HCT116 (cell line): ENCODE measurements around the gene ARHGEF11. TPM values are rescaled to one million over a fixed set of nuclear protein-coding genes. Genes with fewer than 3 reads are reported as not detected.

ENCODE experiments used
- ATAC-seq: fragments of 200-7000 bp; cut with Tn5 transposase; 2 replicates; pipeline ENCODE4 v1.9.1; 2020; ENCODE audit warnings: mild to moderate bottlenecking, moderate library complexity
- BruUV-seq: library from RNA; stranded (reverse); fragments of 400-500 nt; replicated peaks from 2 replicates; lab custom pipeline; 2021; lab: Mats Ljungman, UMichigan
- CTCF ChIA-PET: fragments of 300-600 bp; sonication (Branson Sonifier 250); formaldehyde crosslinking; loops from one replicate; lab custom pipeline; 2021; ENCODE audit warnings: antibody characterized with exemption; lab: Charles Lee
- POLR2A ChIA-PET: fragments of 300-600, 350-600 bp; sonication (Branson Sonifier 250); formaldehyde crosslinking; loops from one replicate; lab custom pipeline; 2021; ENCODE audit warnings: antibody characterized with exemption; lab: Charles Lee
- RAD21 ChIA-PET, 2 experiments: fragments of 300-600 bp; sonication (Branson Sonifier 250); formaldehyde crosslinking; loops; one replicate each; lab custom pipeline; 2023; ENCODE audit warnings: low total read pairs in 2 of 2; ENCODE audit not compliant: uncharacterized antibody in 2 of 2, unreplicated experiment in 2 of 2, low non-redundant PET in 1 of 2; lab: Charles Lee
- DNase-seq: peaks from one replicate; pipeline ENCODE4 v3.0.0-alpha.2; 2010; ENCODE audit warnings: low read depth, low spot score
- H2AFZ ChIP-seq: fragments of 200-600 bp; shearing (Covaris generic), sonication (generic); 2 replicates; pipeline ENCODE4 v1.6.1; 2017; ENCODE audit warnings: low read depth, mixed run types, mixed read lengths, antibody characterized with exemption, low read length; ENCODE audit not compliant: poor library complexity, severe bottlenecking
- H3K27ac ChIP-seq: 2 replicates; pipeline ENCODE4 v1.5.1; 2012; ENCODE audit warnings: low read depth, low read length
- H3K27me3 ChIP-seq: fragments of 200-600 bp; sonication (generic); 2 replicates; pipeline ENCODE4 v1.6.1; 2016; ENCODE audit warnings: mixed run types, low read length, mixed read lengths; ENCODE audit not compliant: insufficient read depth
- H3K36me3 ChIP-seq, 2 experiments: fragments of 200-500 bp in 1 of 2; fragments of 200-600 bp in 1 of 2; sonication (Bioruptor generic) in 1 of 2; sonication (generic) in 1 of 2; 2 replicates each; pipeline versions ENCODE4 v1.5.1 to v1.6.1; 2014 to 2016; ENCODE audit warnings: low read length in 2 of 2, inconsistent platforms in 1 of 2, mixed read lengths in 1 of 2, mixed run types in 1 of 2; ENCODE audit not compliant: insufficient read depth in 2 of 2, control insufficient read depth in 1 of 2
- H3K4me1 ChIP-seq, 2 experiments: fragments of 200-600 bp in 1 of 2; sonication (generic) in 1 of 2; 2 replicates each; pipeline versions ENCODE4 v1.5.1 to v1.6.1; 2012 to 2017; ENCODE audit warnings: low read length in 2 of 2, inconsistent platforms in 1 of 2, mild to moderate bottlenecking in 1 of 2, mixed read lengths in 1 of 2, mixed run types in 1 of 2, moderate library complexity in 1 of 2; ENCODE audit not compliant: insufficient read depth in 2 of 2, control insufficient read depth in 1 of 2
- H3K4me2 ChIP-seq: fragments of 200-600 bp; sonication (generic); 2 replicates; pipeline ENCODE4 v1.6.1; 2017; ENCODE audit warnings: mixed run types, low read length, mixed read lengths
- H3K4me3 ChIP-seq, 2 experiments: fragments of 200-600 bp in 1 of 2; sonication (generic) in 1 of 2; replicated peaks in 1 of 2; 2 replicates each; pipeline ENCODE4 v1.5.1; 2011 to 2016; ENCODE audit warnings: low read length in 2 of 2, control low read depth in 1 of 2, low read depth in 1 of 2, mild to moderate bottlenecking in 1 of 2, mixed read lengths in 1 of 2, mixed run types in 1 of 2
- H3K79me2 ChIP-seq: fragments of 200-600 bp; sonication (generic); 2 replicates; pipeline ENCODE4 v1.6.1; 2017; ENCODE audit warnings: mild to moderate bottlenecking, mixed run types, low read length, moderate library complexity, mixed read lengths; ENCODE audit not compliant: insufficient read depth
- H3K9ac ChIP-seq: fragments of 200-600 bp; sonication (generic); 2 replicates; pipeline ENCODE4 v1.6.1; 2016; ENCODE audit warnings: low read length, mixed read lengths
- H3K9me2 ChIP-seq: fragments of 200-600 bp; sonication (generic), shearing (Covaris generic); 2 replicates; pipeline ENCODE4 v1.6.1; 2017; ENCODE audit warnings: mixed run types, mild to moderate bottlenecking, moderate library complexity; ENCODE audit not compliant: insufficient read depth
- H3K9me3 ChIP-seq, 2 experiments: fragments of 200-500 bp in 1 of 2; fragments of 200-600 bp in 1 of 2; sonication (Bioruptor generic) in 1 of 2; sonication (generic) in 1 of 2; 2 replicates each; pipeline ENCODE4 v1.6.1; 2014 to 2017; ENCODE audit warnings: low read length in 2 of 2, mixed read lengths in 2 of 2, inconsistent platforms in 1 of 2, low read depth in 1 of 2, mild to moderate bottlenecking in 1 of 2, mixed run types in 1 of 2, moderate library complexity in 1 of 2; ENCODE audit not compliant: control insufficient read depth in 1 of 2, insufficient read depth in 1 of 2
- H4K20me1 ChIP-seq: fragments of 200-600 bp; sonication (generic), shearing (Covaris generic); 2 replicates; pipeline ENCODE4 v1.6.1; 2017; ENCODE audit warnings: mixed run types, mild to moderate bottlenecking, moderate library complexity; ENCODE audit not compliant: insufficient read depth
- ATF3 ChIP-seq: IDR thresholded peaks from 2 replicates; pipeline ENCODE4 v1.6.1; 2012
- CEBPB ChIP-seq: IDR thresholded peaks from 2 replicates; pipeline ENCODE4 v1.6.1; 2012; ENCODE audit warnings: low read depth
- CTCF ChIP-seq, 3 experiments: fragments of 200-600 bp in 1 of 3; sonication (generic) in 1 of 3; IDR thresholded peaks in 2 of 3; conservative IDR thresholded peaks in 1 of 3; 2 replicates each; pipeline ENCODE4 v1.5.1; 2012 to 2017; ENCODE audit warnings: low read depth in 2 of 3, low read length in 2 of 3, antibody characterized with exemption in 1 of 3, borderline replicate concordance in 1 of 3, control low read depth in 1 of 3, mild to moderate bottlenecking in 1 of 3, mixed read lengths in 1 of 3, mixed run types in 1 of 3, moderate library complexity in 1 of 3; ENCODE audit not compliant: insufficient read depth in 1 of 3
- EGR1 ChIP-seq: IDR thresholded peaks from 2 replicates; pipeline ENCODE4 v1.6.1; 2012; ENCODE audit warnings: low read depth
- EZH2 ChIP-seq: fragments of 200-600 bp; sonication (generic); IDR thresholded peaks from 2 replicates; pipeline ENCODE4 v1.6.1; 2017; ENCODE audit warnings: antibody characterized with exemption, mixed run types
- EZH2phosphoT487 ChIP-seq: fragments of 200-600 bp; IDR thresholded peaks from 2 replicates; pipeline ENCODE4 v1.6.1; 2018; ENCODE audit warnings: antibody characterized with exemption, borderline replicate concordance
- FOSL1 ChIP-seq: IDR thresholded peaks from 2 replicates; pipeline ENCODE4 v1.6.1; 2012; ENCODE audit warnings: low read depth
- JUND ChIP-seq: IDR thresholded peaks from 2 replicates; pipeline ENCODE4 v1.6.1; 2012
- MAX ChIP-seq: IDR thresholded peaks from 2 replicates; pipeline ENCODE4 v1.6.1; 2012
- POLR2A ChIP-seq: IDR thresholded peaks from 2 replicates; pipeline ENCODE4 v1.7.0; 2011; ENCODE audit warnings: borderline replicate concordance; ENCODE audit not compliant: insufficient read depth, insufficient read length; ENCODE audit errors: extremely low read depth
- REST ChIP-seq: IDR thresholded peaks from 2 replicates; pipeline ENCODE4 v1.6.1; 2012; ENCODE audit warnings: low read depth
- SIN3A ChIP-seq: IDR thresholded peaks from 2 replicates; pipeline ENCODE4 v1.6.1; 2012; ENCODE audit warnings: low read depth
- SP1 ChIP-seq: IDR thresholded peaks from 2 replicates; pipeline ENCODE4 v1.6.1; 2012; ENCODE audit warnings: low read depth
- SRF ChIP-seq: IDR thresholded peaks from 2 replicates; pipeline ENCODE4 v1.6.1; 2012; ENCODE audit warnings: low read depth
- TCF7L2 ChIP-seq: IDR thresholded peaks from 2 replicates; pipeline ENCODE4 v1.7.0; 2011; ENCODE audit warnings: borderline replicate concordance, inconsistent platforms; ENCODE audit not compliant: insufficient read depth, insufficient read length; ENCODE audit errors: extremely low read depth
- YY1 ChIP-seq: IDR thresholded peaks from 2 replicates; pipeline ENCODE4 v1.6.1; 2011; ENCODE audit warnings: low read length, low read depth, moderate library complexity, mild to moderate bottlenecking; ENCODE audit not compliant: insufficient replicate concordance; ENCODE audit errors: extremely low read depth
- ZBTB33 ChIP-seq: IDR thresholded peaks from 2 replicates; pipeline ENCODE4 v1.6.1; 2011; ENCODE audit warnings: mild to moderate bottlenecking, low read length, moderate library complexity; ENCODE audit not compliant: insufficient replicate concordance; ENCODE audit errors: extremely low read depth
- ZFX ChIP-seq: fragments of 450-650 bp; IDR thresholded peaks from 2 replicates; pipeline ENCODE4 v1.6.1; 2017
- ZNF274 ChIP-seq: fragments of 200-500 bp; sonication (Bioruptor generic); IDR thresholded peaks from 2 replicates; pipeline ENCODE4 v1.6.1; 2014; ENCODE audit warnings: mild to moderate bottlenecking, low read depth, low read length, inconsistent platforms
- intact Hi-C: fragments of 100-400 bp; cut with micrococcal nuclease; formaldehyde crosslinking; loops from 2 replicates; pipeline ENCODE4 v1.10.0; 2022
- total RNA-seq: library from RNA; stranded (reverse); gene quantifications from one replicate; pipeline ENCODE4 v1.2.1, GENCODE V29; 2021; ENCODE audit not compliant: unreplicated experiment

ARHGEF11 gene
- total RNA-seq, 1 experiment from 2014 or later: 28.9 TPM

GRCh38 chr1:157085421-157085820 is 39.9 kb upstream of the ARHGEF11 start (continued):
- TF ChIP-seq REST: no peak
- TF ChIP-seq ZNF274: no peak

- RAD21 ChIA-PET: no interaction called here
- Histone ChIP-seq H3K9me3 (no peaks in the 10 kb centered on the region), H3K9me2 (no peaks in the 10 kb centered on the region), H3K4me3 (no peak overlapping the region), H3K79me2 (no peaks in the 10 kb centered on the region), H3K36me3 (no peaks in the 10 kb centered on the region), H2AFZ (no peak overlapping the region), H3K27me3 (no peaks in the 10 kb centered on the region), H4K20me1 (no peaks in the 10 kb centered on the region), H3K4me2 (no peak overlapping the region), H3K4me1 (no peaks in the 10 kb centered on the region), H3K9ac (no peak overlapping the region), H3K27ac (no peak overlapping the region)
- ATAC-seq (no peak), DNase-seq (no peak)
- POLR2A ChIA-PET: no interaction called here
- intact Hi-C loops: loop anchor here (10.0 kb wide), 1 partner anchor 400 kb away; no protein-coding TSS in a partner anchor
- CTCF ChIA-PET: interaction anchor here (2.3 kb wide), 1 partner anchor 10 kb away, joined by 9 read pairs; no protein-coding TSS in a partner anchor
- BruUV-seq: no TSS peak
- TF ChIP-seq CTCF (IDR thresholded peaks at IDR 0.05 in 2 of 3, conservative IDR thresholded peaks at IDR 0.05 in 1 of 3; ENCODE audit: borderline replicate concordance in 1 of 3, insufficient read depth in 1 of 3, low read depth in 2 of 3, low read length in 2 of 3): no peak
- TF ChIP-seq EGR1: no peak
- TF ChIP-seq ZBTB33: no peak
- no peak for TF ChIP-seq YY1
- no peak for TF ChIP-seq JUND
- TF ChIP-seq ZFX: no peak
- TF ChIP-seq ATF3: no peak
- TF ChIP-seq SP1: no peak
- no peak for TF ChIP-seq ZNF274
- no peak for TF ChIP-seq CEBPB
- TF ChIP-seq POLR2A: no peak
- no peak for TF ChIP-seq TCF7L2
- TF ChIP-seq SIN3A: no peak
- no peak for TF ChIP-seq EZH2
- no peak for TF ChIP-seq FOSL1
- no peak for TF ChIP-seq EZH2phosphoT487
- TF ChIP-seq MAX: no peak
- no peak for TF ChIP-seq SRF
Measured at GRCh38 chr1:157084720-157085119, 39.2 kb upstream of the ARHGEF11 start.
